H1 (cell line): ENCODE data around the gene ALG11. TPM values are rescaled to one million over a fixed set of nuclear protein-coding genes. Genes with fewer than 3 reads are reported as not detected.

ENCODE experiments used
- BCL11A ChIP-seq, 2 experiments: IDR thresholded peaks; one replicate each; pipeline ENCODE4 v1.6.1; 2011; ENCODE audit warnings: low read depth in 2 of 2, low read length in 2 of 2, mild to moderate bottlenecking in 2 of 2
- BRCA1 ChIP-seq: IDR thresholded peaks from 2 replicates; pipeline ENCODE4 v1.6.1; 2012; ENCODE audit warnings: low read depth, low read length, improper control_type of control experiment
- CEBPB ChIP-seq: IDR thresholded peaks from 2 replicates; pipeline ENCODE4 v1.6.1; 2012; ENCODE audit warnings: low read depth, low read length
- CREB1 ChIP-seq: IDR thresholded peaks from 2 replicates; pipeline ENCODE4 v1.6.1; 2012; ENCODE audit warnings: inconsistent platforms
- EZH2 ChIP-seq: fragments of 200-600 bp; sonication (generic); IDR thresholded peaks from 2 replicates; pipeline ENCODE4 v1.7.1; 2012; ENCODE audit warnings: low read depth, mild to moderate bottlenecking, moderate library complexity, low read length, inconsistent platforms; ENCODE audit not compliant: severe bottlenecking
- KDM5A ChIP-seq: fragments of 200-600 bp; IDR thresholded peaks from 2 replicates; pipeline ENCODE4 v1.7.1; 2012; ENCODE audit warnings: mild to moderate bottlenecking, low read length, inconsistent platforms, mixed read lengths
- PHF8 ChIP-seq: fragments of 200-600 bp; sonication (generic); conservative IDR thresholded peaks from 2 replicates; pipeline ENCODE4 v1.7.1; 2012; ENCODE audit warnings: low read depth, mild to moderate bottlenecking, inconsistent platforms, low read length, moderate library complexity
- SIX5 ChIP-seq: IDR thresholded peaks from 2 replicates; pipeline ENCODE4 v1.6.1; 2011; ENCODE audit warnings: mild to moderate bottlenecking, low read depth, low read length
- ZNF274 ChIP-seq: IDR thresholded peaks from 2 replicates; pipeline ENCODE4 v1.7.0; 2012; ENCODE audit warnings: low read length, borderline replicate concordance; ENCODE audit errors: extremely low read depth
- polyA plus RNA-seq, 7 experiments: library from polyadenylated mRNA; depleted of rRNA in 3 of 7; stranded (reverse) in 5 of 7; unstranded in 2 of 7; fragments of >200 nt in 5 of 7; fragments of 200-250 nt in 2 of 7; gene quantifications; 1 replicate in 5 of 7; 2 replicates in 1 of 7; 4 replicates in 1 of 7; pipeline versions ENCODE4 v1.2.1 to v1.2.3, GENCODE V29; 2011 to 2013; ENCODE audit warnings: missing spikeins in 2 of 7, mixed read lengths in 2 of 7
- total RNA-seq: library from RNA; stranded (reverse); fragmentation: NEBNext Ultra II Directional; extraction: Animal tissue kit (Norgen Biotek cat#: 25700); gene quantifications from 2 replicates; pipeline ENCODE4 v1.2.1, GENCODE V29; 2021

ALG11 gene
- total and polyA plus RNA-seq, 2 of the 8 experiments (the other 6 are each of a cell fraction or from before 2014, with no cell fraction given): 5.2 to 39.9 TPM

- TF ChIP-seq SIX5: no peak
- TF ChIP-seq BCL11A (IDR thresholded peaks at IDR 0.05; ENCODE audit: low read depth in 2 of 2, low read length in 2 of 2): no peak
- TF ChIP-seq CREB1: no peak
- TF ChIP-seq EZH2: no peak
- TF ChIP-seq CEBPB: no peak
- no peak for TF ChIP-seq PHF8
- no peak for TF ChIP-seq BRCA1
- TF ChIP-seq KDM5A: no peak
- no peak for TF ChIP-seq ZNF274
- TF ChIP-seq, all 59 proteins: peak for 0
Observed at GRCh38 chr13:51999921-52000320, 12.3 kb upstream of the ALG11 start (continued).
